Neuron (in vitro differentiated cells): ENCODE data around the gene PABPN1L.

Experiments used
- H2AFZ ChIP-seq: one replicate; pipeline ENCODE4 v1.6.1; 2013; ENCODE audit warnings: low read depth, mild to moderate bottlenecking, inconsistent platforms, low read length, moderate library complexity
- H3K27me3 ChIP-seq: one replicate; pipeline ENCODE4 v1.6.1; 2013; ENCODE audit warnings: low read length; ENCODE audit not compliant: insufficient read depth
- H3K36me3 ChIP-seq: one replicate; pipeline ENCODE4 v1.6.1; 2013; ENCODE audit warnings: low read length; ENCODE audit not compliant: insufficient read depth
- H3K4me1 ChIP-seq: one replicate; pipeline ENCODE4 v1.6.1; 2013; ENCODE audit warnings: low read length; ENCODE audit not compliant: insufficient read depth
- H3K4me3 ChIP-seq: 2 replicates; pipeline ENCODE4 v1.5.1; 2013; ENCODE audit warnings: mild to moderate bottlenecking, low read length, moderate library complexity
- H3K9me3 ChIP-seq: one replicate; pipeline ENCODE4 v1.6.1; 2013; ENCODE audit warnings: low read length

The PABPN1L gene

DNA sequence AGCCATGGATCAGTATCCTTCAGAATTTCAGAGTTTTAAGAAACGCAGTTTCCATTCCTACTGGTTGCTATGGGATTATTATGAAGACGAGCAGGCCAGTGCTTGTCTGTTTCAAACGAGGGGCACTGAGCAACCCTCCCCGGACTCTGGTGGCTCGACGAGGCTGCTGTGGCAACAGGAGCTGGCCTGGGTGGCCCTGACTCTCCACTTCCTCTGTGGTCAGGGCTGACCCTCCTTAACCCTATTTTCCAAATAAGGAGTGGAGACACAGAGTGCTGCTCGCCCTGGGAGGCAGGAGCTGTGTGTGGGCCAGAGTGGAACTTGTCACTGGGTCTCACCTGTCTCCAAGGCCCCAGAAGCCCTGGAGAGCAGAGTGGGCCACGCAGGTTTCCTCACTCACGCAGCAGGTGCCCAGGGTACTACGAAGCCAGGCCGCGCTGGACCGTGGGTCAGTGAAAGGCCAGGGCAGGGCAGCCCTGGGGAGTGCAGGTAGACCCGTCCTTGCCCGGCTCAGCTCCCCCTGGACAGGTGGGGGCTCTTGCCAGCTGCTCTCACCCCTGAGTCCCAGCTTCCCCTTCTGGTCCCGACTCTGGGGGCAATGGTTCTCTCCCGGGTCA is 13.0 kb downstream of the PABPN1L start:
- Histone ChIP-seq H3K9me3 (peaks cover 2% of the 10 kb centered on the region), H2AFZ (no peak overlapping the region), H3K36me3 (peaks cover under 1% of the 10 kb centered on the region), H3K4me1 (peaks cover 35% of the 10 kb centered on the region), H3K27me3 (no peaks in the 10 kb centered on the region), H3K4me3 (no peak overlapping the region)

DNA sequence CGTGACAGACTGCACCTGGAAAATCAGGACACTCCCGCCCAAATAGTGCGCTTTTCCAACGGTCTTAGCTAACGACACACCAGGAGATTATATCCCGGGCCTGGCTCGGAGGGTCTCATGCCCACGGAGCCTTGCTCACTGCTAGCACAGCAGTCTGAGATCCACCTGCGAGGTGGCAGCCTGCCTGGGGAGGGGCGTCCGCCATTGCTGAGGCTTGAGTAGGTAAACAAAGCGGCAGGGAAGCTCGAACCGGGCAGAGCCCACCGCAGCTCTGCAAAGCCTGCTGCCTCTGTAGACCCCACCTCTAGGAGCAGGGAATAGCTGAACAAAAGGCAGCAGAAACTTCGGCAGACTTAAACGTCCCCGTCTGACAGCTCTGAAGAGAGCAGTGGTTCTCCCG is 14.8 kb downstream of the PABPN1L start:
- Histone ChIP-seq H3K4me3 (no peak overlapping the region), H3K4me1 (peaks cover 25% of the 10 kb centered on the region), H3K27me3 (no peaks in the 10 kb centered on the region), H2AFZ (no peak overlapping the region), H3K9me3 (peaks cover 2% of the 10 kb centered on the region), H3K36me3 (no peaks in the 10 kb centered on the region)

DNA sequence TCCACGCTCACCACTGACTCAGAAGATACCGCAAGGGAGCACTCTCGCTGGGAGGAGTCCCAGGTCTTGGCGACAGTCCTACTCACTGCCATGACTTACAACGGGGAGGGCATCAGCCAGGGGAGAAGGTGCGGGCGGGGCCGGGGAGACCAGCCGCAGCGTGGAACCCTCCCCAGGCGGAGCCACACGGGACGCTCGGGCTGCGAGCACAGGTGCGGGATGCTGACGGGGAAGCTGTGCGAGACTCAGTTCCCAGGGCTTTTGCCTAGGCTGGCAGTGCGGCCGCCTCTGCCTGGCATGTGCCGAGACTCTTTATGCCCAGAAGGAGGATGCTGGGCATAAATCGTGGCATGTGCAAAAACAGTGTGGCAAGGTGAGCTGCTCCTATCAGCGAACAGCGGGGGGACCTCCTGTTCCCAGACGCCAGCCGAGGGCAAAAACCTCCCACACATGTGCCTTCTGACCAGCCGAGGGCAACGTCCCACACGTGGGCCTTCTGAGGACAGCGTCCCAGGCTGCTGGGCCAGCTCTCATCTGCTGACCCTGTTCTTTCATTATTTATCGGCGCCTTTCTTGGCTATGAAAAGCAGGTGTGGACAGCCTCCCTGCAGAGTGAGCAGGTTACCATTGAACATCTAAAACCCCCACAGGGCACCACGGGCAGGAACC is 15.8 kb downstream of the PABPN1L start:
- no peak overlapping the region for H2AFZ ChIP-seq
- no peaks in the 10 kb centered on the region for H3K27me3 ChIP-seq
- H3K9me3 ChIP-seq, result peaks cover 2% of the 10 kb centered on the region
- no peak overlapping the region for H3K4me3 ChIP-seq
- H3K36me3 ChIP-seq, result no peaks in the 10 kb centered on the region
- H3K4me1 ChIP-seq, result peaks cover 18% of the 10 kb centered on the region

DNA sequence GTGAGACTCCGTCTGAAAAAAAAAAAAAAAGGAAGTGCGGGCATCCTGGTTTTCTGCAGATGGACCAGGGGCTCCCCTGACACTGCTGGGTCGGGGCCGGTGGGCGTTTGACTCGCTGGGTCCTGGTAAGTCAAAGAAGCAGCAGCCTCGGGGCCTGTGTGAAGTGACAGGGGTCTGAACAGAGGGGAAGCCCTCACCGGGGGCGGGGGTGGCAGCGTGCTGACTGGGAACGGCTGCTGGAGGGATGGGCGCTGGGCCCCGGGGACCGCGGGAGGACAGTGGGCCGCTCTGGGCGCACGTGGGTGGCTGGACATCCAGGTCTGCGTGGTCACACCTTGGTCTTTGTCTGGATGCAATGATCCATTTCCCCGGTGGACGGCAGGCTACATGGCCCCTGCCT is 17.9 kb downstream of the PABPN1L start:
- H3K4me1 ChIP-seq, result peaks cover 5% of the 10 kb centered on the region
- H3K27me3 ChIP-seq, result no peaks in the 10 kb centered on the region
- H2AFZ ChIP-seq, result no peak overlapping the region

DNA sequence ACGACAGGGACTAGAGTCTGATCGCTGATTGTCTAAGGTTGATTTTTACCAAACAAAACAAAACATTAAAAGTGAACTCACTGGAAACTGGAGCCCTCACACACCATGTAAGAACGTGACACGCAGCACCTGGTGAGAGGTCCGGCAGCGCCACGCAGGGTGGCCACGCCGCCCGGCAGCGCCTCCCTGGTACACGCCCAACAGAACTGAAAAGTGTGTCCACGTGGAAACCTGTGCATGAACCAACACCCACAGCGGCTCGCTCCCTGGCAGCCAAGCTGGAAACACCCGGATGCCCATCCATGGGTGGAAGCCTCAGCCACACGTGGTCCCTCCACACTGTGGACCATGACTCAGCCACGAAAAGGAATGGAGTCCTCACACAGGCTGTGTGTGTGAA is 18.8 kb downstream of the PABPN1L start:
- Histone ChIP-seq H3K27me3 (no peaks in the 10 kb centered on the region), H3K9me3 (peaks cover 2% of the 10 kb centered on the region), H3K36me3 (no peaks in the 10 kb centered on the region)

More for the DNA sequence above, 17.9 kb downstream of the PABPN1L start:
- Histone ChIP-seq H3K36me3 (no peaks in the 10 kb centered on the region), H3K9me3 (peaks cover 2% of the 10 kb centered on the region), H3K4me3 (no peak overlapping the region)

DNA sequence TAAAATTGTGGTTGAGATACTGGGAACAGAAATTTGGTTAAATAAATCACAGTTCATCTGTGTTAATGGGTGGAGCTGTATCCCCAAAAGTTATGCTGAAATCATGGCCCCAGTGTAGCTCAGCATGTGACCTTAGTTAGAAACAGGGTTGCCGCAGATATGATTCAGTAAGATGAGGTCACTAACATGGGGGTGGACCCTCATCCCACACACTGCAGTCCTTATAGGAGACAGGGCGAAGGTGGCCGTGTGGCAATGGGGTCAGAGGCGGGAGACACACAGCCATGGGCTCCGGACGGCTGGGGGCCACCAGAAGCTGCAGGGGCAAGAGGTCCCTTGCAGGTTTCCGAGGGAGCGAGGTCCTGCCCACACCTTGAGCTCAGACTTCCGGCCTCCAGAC is 20.4 kb downstream of the PABPN1L start:
- no peak overlapping the region for H2AFZ ChIP-seq
- H3K36me3 ChIP-seq, result no peaks in the 10 kb centered on the region
- H3K27me3 ChIP-seq, result no peaks in the 10 kb centered on the region

More for the DNA sequence above, 18.8 kb downstream of the PABPN1L start:
- Histone ChIP-seq H3K4me1 (no peaks in the 10 kb centered on the region), H3K4me3 (no peak overlapping the region), H2AFZ (no peak overlapping the region)

DNA sequence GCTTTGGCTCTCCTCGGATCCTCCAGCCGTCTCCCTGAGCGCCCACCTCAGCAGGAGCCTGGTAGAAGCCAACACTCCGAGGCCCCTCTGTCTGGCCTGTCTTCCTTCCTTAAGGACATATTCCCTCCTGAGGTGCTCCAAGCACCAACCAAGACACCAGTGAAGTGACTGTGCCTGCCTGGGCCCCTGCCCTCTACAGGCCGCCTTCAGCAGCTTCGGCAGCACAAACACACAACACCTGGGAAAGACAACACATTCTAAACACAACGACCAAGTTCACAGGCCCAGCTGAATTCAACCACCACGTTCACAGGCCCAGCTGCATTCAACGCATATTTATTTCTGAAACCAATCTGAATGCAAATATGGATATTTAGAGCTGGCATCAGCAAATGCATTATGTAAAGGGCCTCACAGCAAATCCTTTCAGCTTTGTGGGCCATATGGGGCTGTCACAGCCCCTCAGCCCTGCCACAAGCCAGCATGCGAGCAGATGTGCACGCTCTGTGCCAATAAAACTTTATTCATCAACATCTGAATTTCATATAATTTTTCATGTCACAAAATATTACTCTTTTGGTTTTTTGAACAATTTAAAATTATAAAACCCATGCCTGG is 21.9 kb downstream of the PABPN1L start:
- Histone ChIP-seq H3K4me1 (no peaks in the 10 kb centered on the region), H3K27me3 (no peaks in the 10 kb centered on the region), H3K4me3 (no peak overlapping the region), H3K36me3 (no peaks in the 10 kb centered on the region), H2AFZ (no peak overlapping the region), H3K9me3 (no peaks in the 10 kb centered on the region)

More for the DNA sequence above, 20.4 kb downstream of the PABPN1L start:
- no peaks in the 10 kb centered on the region for H3K4me1 ChIP-seq
- H3K9me3 ChIP-seq, result no peaks in the 10 kb centered on the region
- H3K4me3 ChIP-seq, result no peak overlapping the region

DNA sequence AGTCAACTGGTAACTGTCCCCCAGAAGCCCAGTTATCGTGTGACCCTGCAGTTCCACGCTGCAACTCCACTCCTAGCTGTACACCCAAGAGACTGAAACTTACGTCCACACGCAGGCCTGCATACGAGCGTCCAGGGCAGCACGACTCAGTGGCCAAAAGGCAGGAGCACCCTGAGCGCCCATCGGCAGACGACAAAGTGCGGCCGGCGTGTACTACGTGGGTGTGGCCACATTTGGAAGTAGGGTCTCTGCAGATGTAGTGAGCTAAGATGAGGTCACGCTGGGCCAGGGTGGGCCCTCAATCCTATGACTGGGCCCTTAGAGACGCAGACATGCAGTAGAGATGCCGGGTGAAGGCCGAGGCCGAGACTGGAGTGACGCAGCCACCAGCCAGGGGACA is 23.2 kb downstream of the PABPN1L start:
- H3K4me3 ChIP-seq, result no peak overlapping the region
- no peaks in the 10 kb centered on the region for H3K36me3 ChIP-seq
- no peaks in the 10 kb centered on the region for H3K9me3 ChIP-seq

DNA sequence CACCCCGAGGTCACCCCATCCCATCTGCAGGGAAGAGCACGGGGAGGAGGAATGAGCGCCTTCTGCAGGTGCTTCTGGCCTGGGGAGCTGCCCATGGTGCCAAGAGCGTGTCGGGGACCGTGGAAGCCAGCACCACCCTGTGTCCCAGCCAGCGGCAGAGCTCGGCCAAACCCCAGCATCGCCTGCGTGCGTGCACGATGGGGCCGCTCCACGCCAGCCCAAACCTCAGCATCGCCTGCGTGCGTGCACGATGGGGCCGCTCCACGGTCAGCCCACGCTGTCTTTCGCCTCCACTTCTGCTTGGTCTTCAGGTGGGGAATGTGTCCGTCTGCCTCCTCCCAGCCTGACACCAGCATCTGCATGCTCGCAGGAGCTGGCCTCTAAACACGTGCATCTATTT is 23.7 kb downstream of the PABPN1L start:
- Histone ChIP-seq H3K4me3 (no peak overlapping the region), H3K36me3 (no peaks in the 10 kb centered on the region), H2AFZ (no peak overlapping the region), H3K27me3 (no peaks in the 10 kb centered on the region), H3K9me3 (no peaks in the 10 kb centered on the region), H3K4me1 (no peaks in the 10 kb centered on the region)

More for the DNA sequence above, 23.2 kb downstream of the PABPN1L start:
- Histone ChIP-seq H3K27me3 (no peaks in the 10 kb centered on the region), H3K4me1 (no peaks in the 10 kb centered on the region), H2AFZ (no peak overlapping the region)

DNA sequence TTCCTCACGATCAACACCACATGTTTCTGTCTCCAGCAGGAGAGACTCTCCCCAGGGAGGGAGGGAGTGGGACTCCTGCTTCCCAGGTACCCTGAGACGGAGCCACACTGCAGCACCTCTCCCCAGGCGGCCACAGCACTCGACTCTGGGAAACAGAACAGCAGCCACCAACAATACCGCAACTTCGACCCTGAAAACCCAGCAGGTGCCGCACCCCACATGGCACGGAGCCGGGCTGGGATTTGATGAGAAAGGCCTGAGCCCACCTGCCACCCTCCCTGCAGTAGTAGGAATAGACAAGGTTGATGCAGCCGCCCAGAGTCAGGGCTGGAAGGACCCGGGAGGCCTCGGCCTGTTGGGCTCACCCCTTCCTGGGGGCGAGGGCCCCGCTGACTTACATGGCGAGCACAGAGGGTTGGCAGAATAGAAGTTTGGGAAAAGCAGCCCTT is 24.1 kb downstream of the PABPN1L start:
- Histone ChIP-seq H3K9me3 (no peaks in the 10 kb centered on the region), H2AFZ (no peak overlapping the region), H3K27me3 (no peaks in the 10 kb centered on the region), H3K4me3 (no peak overlapping the region), H3K36me3 (no peaks in the 10 kb centered on the region), H3K4me1 (no peaks in the 10 kb centered on the region)

DNA sequence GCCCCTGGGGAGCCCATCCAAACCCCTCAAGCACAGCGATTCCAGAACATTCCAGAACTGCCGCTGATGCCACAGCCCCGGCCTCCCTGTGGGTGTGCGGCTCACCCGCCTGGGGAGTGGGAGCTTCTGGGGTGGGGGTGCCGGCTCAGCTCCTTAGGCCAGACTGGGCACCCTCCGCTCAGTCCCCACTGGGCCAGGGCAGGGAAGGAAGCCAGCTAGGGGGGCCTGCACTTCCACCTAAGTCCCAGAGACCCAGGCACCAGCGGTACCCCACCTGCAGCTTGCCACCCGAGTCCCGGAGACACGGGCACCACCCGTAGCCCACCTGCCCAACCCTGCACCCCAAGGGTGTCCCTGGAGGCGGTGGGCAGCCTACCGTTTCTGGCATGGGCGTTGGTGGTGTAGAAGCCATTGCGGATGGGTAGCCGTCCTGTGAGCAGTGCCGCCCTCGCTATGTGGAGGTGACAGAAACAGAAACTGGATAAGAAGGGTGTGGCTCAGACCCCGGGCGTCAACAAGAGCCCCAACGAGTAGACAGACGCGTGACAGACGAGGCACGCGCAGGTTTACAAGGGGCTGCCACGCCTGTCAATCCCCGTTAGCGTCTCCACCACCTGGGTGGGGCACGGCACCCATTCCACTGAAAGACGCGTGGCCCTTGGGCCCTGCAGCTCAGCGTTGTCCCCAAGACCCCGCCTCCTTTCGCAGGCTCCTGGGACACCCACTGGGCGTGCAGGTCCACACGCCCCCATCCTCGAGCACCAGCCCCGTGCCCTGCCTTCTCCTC is 24.7 kb downstream of the PABPN1L start:
- Histone ChIP-seq H2AFZ (no peak overlapping the region), H3K27me3 (no peaks in the 10 kb centered on the region), H3K4me1 (no peaks in the 10 kb centered on the region), H3K9me3 (no peaks in the 10 kb centered on the region), H3K36me3 (no peaks in the 10 kb centered on the region), H3K4me3 (no peak overlapping the region)

DNA sequence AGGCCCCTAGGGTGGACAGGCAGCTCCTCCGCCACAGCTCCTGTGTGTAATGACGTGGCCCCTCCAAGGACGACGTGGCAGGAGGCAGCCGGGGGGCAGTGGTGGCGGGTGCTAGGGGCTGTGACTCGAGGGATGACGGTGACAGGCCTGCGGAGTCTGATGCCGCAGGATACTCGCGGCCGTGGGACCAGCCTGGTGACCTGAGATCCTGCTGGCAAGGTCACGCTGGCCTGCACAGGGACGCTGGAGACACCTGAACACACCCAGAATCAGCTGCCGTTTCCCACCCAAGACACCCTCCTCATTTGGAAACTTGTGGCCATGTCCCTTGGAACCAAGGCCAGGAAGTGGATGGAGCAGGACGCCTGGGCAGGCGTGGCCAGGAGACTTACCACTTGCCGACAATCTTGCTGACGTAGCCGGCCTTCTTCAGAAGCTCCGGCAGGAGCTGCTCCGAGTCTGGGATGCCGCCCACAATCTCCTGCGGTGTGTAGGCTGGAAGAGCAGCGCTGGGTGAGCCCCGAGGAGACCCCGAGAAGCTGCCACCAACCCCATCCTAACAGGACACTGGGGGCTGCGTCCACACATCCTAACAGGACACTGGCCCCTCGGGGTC is 25.8 kb downstream of the PABPN1L start:
- Histone ChIP-seq H2AFZ (no peak overlapping the region), H3K36me3 (no peaks in the 10 kb centered on the region), H3K4me1 (no peaks in the 10 kb centered on the region), H3K27me3 (no peaks in the 10 kb centered on the region), H3K4me3 (no peak overlapping the region), H3K9me3 (no peaks in the 10 kb centered on the region)
